B cell (primary cell): ENCODE data around the gene PELI2.

Source experiments
- EZH2 ChIP-seq: IDR thresholded peaks from 2 replicates; pipeline ENCODE4 v1.6.1; 2012; ENCODE audit warnings: borderline replicate concordance, low read depth, mild to moderate bottlenecking, moderate library complexity, low read length; ENCODE audit not compliant: insufficient read depth, poor library complexity, severe bottlenecking
- TF ChIP-seq, protein P1 (sequence below): fragments of 200-600 bp; IDR thresholded peaks from one replicate; pipeline ENCODE4 v1.8.0; 2022; ENCODE audit warnings: antibody characterized with exemption, mild to moderate bottlenecking

DNA sequence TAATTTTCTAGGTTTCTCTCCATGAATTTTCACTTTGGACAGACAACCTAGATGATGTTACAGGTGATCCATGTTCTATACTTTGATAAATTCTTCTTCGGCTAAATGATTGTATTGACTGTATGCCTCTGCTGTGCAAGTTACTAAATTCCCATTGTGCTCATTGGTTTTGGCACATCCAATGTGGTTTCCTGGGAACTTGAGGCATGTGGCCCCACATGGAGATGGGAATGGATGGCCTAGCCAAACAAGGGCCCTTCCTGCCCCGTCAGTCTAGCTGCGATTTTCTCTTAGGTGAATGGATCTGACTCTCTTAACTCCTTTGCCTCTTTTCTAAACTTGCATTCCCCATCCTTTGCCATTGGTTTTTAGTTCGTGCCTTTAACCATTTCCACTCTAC, 186.2 kb downstream of the PELI2 start:
- TF ChIP-seq, protein P1, sequence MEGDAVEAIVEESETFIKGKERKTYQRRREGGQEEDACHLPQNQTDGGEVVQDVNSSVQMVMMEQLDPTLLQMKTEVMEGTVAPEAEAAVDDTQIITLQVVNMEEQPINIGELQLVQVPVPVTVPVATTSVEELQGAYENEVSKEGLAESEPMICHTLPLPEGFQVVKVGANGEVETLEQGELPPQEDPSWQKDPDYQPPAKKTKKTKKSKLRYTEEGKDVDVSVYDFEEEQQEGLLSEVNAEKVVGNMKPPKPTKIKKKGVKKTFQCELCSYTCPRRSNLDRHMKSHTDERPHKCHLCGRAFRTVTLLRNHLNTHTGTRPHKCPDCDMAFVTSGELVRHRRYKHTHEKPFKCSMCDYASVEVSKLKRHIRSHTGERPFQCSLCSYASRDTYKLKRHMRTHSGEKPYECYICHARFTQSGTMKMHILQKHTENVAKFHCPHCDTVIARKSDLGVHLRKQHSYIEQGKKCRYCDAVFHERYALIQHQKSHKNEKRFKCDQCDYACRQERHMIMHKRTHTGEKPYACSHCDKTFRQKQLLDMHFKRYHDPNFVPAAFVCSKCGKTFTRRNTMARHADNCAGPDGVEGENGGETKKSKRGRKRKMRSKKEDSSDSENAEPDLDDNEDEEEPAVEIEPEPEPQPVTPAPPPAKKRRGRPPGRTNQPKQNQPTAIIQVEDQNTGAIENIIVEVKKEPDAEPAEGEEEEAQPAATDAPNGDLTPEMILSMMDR, result no peak
- no peak for TF ChIP-seq EZH2
